Hematopoietic multipotent progenitor cell treated with erythropoietin and hydrocortisone succinate and interleukin-3 and kit ligand, for 6 days (in vitro differentiated cells): ENCODE measurements around the gene IFTAP.
A peak's percentile ranks its signal among the peaks of the same experiment; 100 is the strongest.
"Not testable (repeated sequence)": the region's sequence is repeated elsewhere in the genome, so short reads cannot be mapped to it uniquely, and the experiment has no call there.

ENCODE experiments used
- DNase-seq: peaks from one replicate; pipeline ENCODE4 v3.0.0-alpha.2; 2015

IFTAP gene

GRCh38 chr11:36657610-36658267 is 63.4 kb downstream of the IFTAP start:
- peak; percentile 18 for DNase-seq

GRCh38 chr11:36661359-36661758 is 67.1 kb downstream of the IFTAP start:
- not testable (repeated sequence) for DNase-seq

- DNase-seq, result peak; percentile 58
Measured at GRCh38 chr11:36672815-36673450, 78.6 kb downstream of the IFTAP start.

GRCh38 chr11:36679547-36679946 is 85.2 kb downstream of the IFTAP start:
- not testable (repeated sequence) for DNase-seq

GRCh38 chr11:36683818-36684217 is 89.5 kb downstream of the IFTAP start:
- no peak for DNase-seq

- peak; percentile 10 for DNase-seq
Measured at GRCh38 chr11:36684840-36685801, 90.8 kb downstream of the IFTAP start.

- no peak for DNase-seq
Measured at GRCh38 chr11:36688132-36688531, 93.8 kb downstream of the IFTAP start.

- no peak for DNase-seq
Measured at GRCh38 chr11:36688571-36689291, 94.4 kb downstream of the IFTAP start.

- DNase-seq, result no peak
Measured at GRCh38 chr11:36689442-36689841, 95.1 kb downstream of the IFTAP start.

GRCh38 chr11:36692704-36693103 is 98.4 kb downstream of the IFTAP start:
- no peak for DNase-seq

- no peak for DNase-seq
Measured at GRCh38 chr11:36693139-36693843, 99.0 kb downstream of the IFTAP start.

- no peak for DNase-seq
Measured at GRCh38 chr11:36695111-36695510, 100.8 kb downstream of the IFTAP start.

GRCh38 chr11:36695571-36695970 is 101.3 kb downstream of the IFTAP start:
- DNase-seq, result no peak

GRCh38 chr11:36696550-36696949 is 102.2 kb downstream of the IFTAP start:
- no peak for DNase-seq

GRCh38 chr11:36699271-36699670 is 105.0 kb downstream of the IFTAP start:
- DNase-seq, result no peak

GRCh38 chr11:36700246-36700645 is 105.9 kb downstream of the IFTAP start:
- no peak for DNase-seq

GRCh38 chr11:36702330-36703054 is 108.2 kb downstream of the IFTAP start:
- DNase-seq, result peak; percentile 76

GRCh38 chr11:36703055-36703404 is 108.7 kb downstream of the IFTAP start:
- DNase-seq, result no peak
